B cell (primary cell): ENCODE measurements around the gene GPD1. TPM values are rescaled to one million over a fixed set of nuclear protein-coding genes. Genes with fewer than 3 reads are reported as not detected.
"Not testable (repeated sequence)": the region's sequence is repeated elsewhere in the genome, so short reads cannot be mapped to it uniquely, and the experiment has no call there.

Experiments used
- ATAC-seq: fragments of 200-7000 bp; cut with Tn5 transposase; one replicate; pipeline ENCODE4 v1.10.0; 2021; ENCODE audit warnings: low read depth, mild to moderate bottlenecking, moderate number of reproducible peaks, moderate library complexity
- CTCF ChIA-PET: fragments of 350-600 bp; sonication (Branson Sonifier 250); formaldehyde crosslinking; loops from one replicate; lab custom pipeline; 2021; ENCODE audit warnings: antibody characterized with exemption, inconsistent platforms; lab: Charles Lee
- POLR2A ChIA-PET: fragments of 350-600 bp; sonication (Branson Sonifier 250); formaldehyde crosslinking; loops from one replicate; lab custom pipeline; 2021; ENCODE audit warnings: antibody characterized with exemption; lab: Charles Lee
- DNase-seq: peaks from one replicate; pipeline ENCODE4 v3.0.0; 2013
- H2AFZ ChIP-seq: 2 replicates; pipeline ENCODE4 v1.6.1; 2012; ENCODE audit warnings: mild to moderate bottlenecking, low read depth, low read length; ENCODE audit not compliant: insufficient read depth, poor library complexity, severe bottlenecking
- H3K27ac ChIP-seq, 2 donors: 1 replicate in 1 of 2; 2 replicates in 1 of 2; pipeline ENCODE4 v1.5.1; 2012 to 2013; ENCODE audit warnings: low read length in 2 of 2, mild to moderate bottlenecking in 2 of 2, moderate library complexity in 1 of 2
- H3K27me3 ChIP-seq, 4 experiments: fragments of 200-600 bp in 1 of 4; sonication (generic) in 1 of 4; replicated peaks in 1 of 4; 1 replicate in 2 of 4; 2 replicates in 2 of 4; pipeline versions ENCODE4 v1.6.1 to v1.7.0; 2013 to 2016; ENCODE audit warnings: low read length in 3 of 4, mild to moderate bottlenecking in 2 of 4, mixed read lengths in 1 of 4, moderate library complexity in 1 of 4; ENCODE audit not compliant: insufficient read depth in 4 of 4, control insufficient read depth in 3 of 4; ENCODE audit errors: control extremely low read depth in 1 of 4
- H3K36me3 ChIP-seq, 2 experiments: replicated peaks in 1 of 2; 1 replicate in 1 of 2; 2 replicates in 1 of 2; pipeline versions ENCODE4 v1.6.1 to v1.7.1; 2013; ENCODE audit warnings: low read length in 1 of 2; ENCODE audit not compliant: insufficient read depth in 2 of 2, control insufficient read depth in 1 of 2; ENCODE audit errors: control extremely low read depth in 1 of 2, extremely low read depth in 1 of 2
- H3K4me1 ChIP-seq, 2 donors: fragments of 200-600 bp in 1 of 2; sonication (generic) in 1 of 2; 1 replicate in 1 of 2; 2 replicates in 1 of 2; pipeline versions ENCODE4 v1.5.1 to v1.6.1; 2013 to 2017; ENCODE audit warnings: low read length in 2 of 2; ENCODE audit not compliant: control insufficient read depth in 2 of 2, insufficient read depth in 2 of 2
- H3K4me2 ChIP-seq: replicated peaks from 2 replicates; pipeline ENCODE3; 2012; ENCODE audit warnings: mild to moderate bottlenecking, low read depth, low read length; ENCODE audit not compliant: poor library complexity, severe bottlenecking
- H3K4me3 ChIP-seq, 5 experiments: fragments of 200-600 bp in 1 of 5; sonication (generic) in 1 of 5; 1 replicate in 3 of 5; 2 replicates in 2 of 5; pipeline versions ENCODE4 v1.5.1 to v1.7.0; 2011 to 2016; ENCODE audit warnings: low read length in 4 of 5, mild to moderate bottlenecking in 4 of 5, low read depth in 2 of 5, control low read depth in 1 of 5, moderate library complexity in 1 of 5; ENCODE audit not compliant: insufficient read depth in 1 of 5; ENCODE audit errors: control extremely low read depth in 1 of 5, extremely low read depth in 1 of 5
- H3K79me2 ChIP-seq: fragments of 200-600 bp; sonication (generic); one replicate; pipeline ENCODE4 v1.6.0; 2016; ENCODE audit warnings: low read length; ENCODE audit not compliant: control insufficient read depth, insufficient read depth
- H3K9ac ChIP-seq: fragments of 200-600 bp; sonication (generic); 2 replicates; pipeline ENCODE4 v1.6.1; 2017; ENCODE audit warnings: mild to moderate bottlenecking, low read length, moderate library complexity
- H3K9me3 ChIP-seq, 3 donors: one replicate each; pipeline versions ENCODE4 v1.6.1 to v1.7.1; 2013; ENCODE audit warnings: low read length in 2 of 3; ENCODE audit not compliant: control insufficient read depth in 2 of 3, insufficient read depth in 1 of 3; ENCODE audit errors: control extremely low read depth in 1 of 3
- H4K20me1 ChIP-seq: 2 replicates; pipeline ENCODE4 v1.6.0; 2012; ENCODE audit warnings: mild to moderate bottlenecking, low read length; ENCODE audit not compliant: insufficient read depth, control insufficient read depth, poor library complexity, severe bottlenecking
- H3K27ac Mint-ChIP-seq: one replicate; pipeline ENCODE4 v1.8.0; 2021; ENCODE audit warnings: mixed read lengths
- H3K27me3 Mint-ChIP-seq: one replicate; pipeline ENCODE4 v1.8.0; 2021; ENCODE audit warnings: mixed read lengths
- H3K4me1 Mint-ChIP-seq: one replicate; pipeline ENCODE4 v1.8.0; 2021; ENCODE audit warnings: mixed read lengths
- H3K4me3 Mint-ChIP-seq: one replicate; pipeline ENCODE4 v1.8.0; 2021; ENCODE audit warnings: mixed read lengths
- H3K9me3 Mint-ChIP-seq: one replicate; pipeline ENCODE4 v1.8.0; 2022; ENCODE audit warnings: mixed read lengths; ENCODE audit not compliant: insufficient read depth
- EZH2 ChIP-seq: IDR thresholded peaks from 2 replicates; pipeline ENCODE4 v1.6.1; 2012; ENCODE audit warnings: borderline replicate concordance, low read depth, mild to moderate bottlenecking, moderate library complexity, low read length; ENCODE audit not compliant: insufficient read depth, poor library complexity, severe bottlenecking
- WGBS: methylation state at CpG from one replicate; pipeline ENCODE4 v1.1.5; 2013; ENCODE audit warnings: missing lambda C conversion rate; ENCODE audit not compliant: insufficient coverage; 5-methylcytosine and 5-hydroxymethylcytosine counted together
- intact Hi-C: fragments of 100-400 bp; cut with micrococcal nuclease; formaldehyde crosslinking; loops from one replicate; pipeline ENCODE4 v1.10.0; 2022
- polyA plus RNA-seq: library from polyadenylated mRNA; depleted of rRNA; stranded (reverse); fragments of >200 nt; gene quantifications from 2 replicates; pipeline ENCODE4 v1.2.3, GENCODE V29; 2012
- total RNA-seq, 2 donors: library from RNA; stranded (reverse); fragments of 120-200 nt in 1 of 2; gene quantifications; 1 replicate in 1 of 2; 2 replicates in 1 of 2; pipeline versions ENCODE4 v1.2.3 to v1.2.4, GENCODE V29; 2013 to 2022
- TF ChIP-seq, protein P1 (sequence below): fragments of 200-600 bp; IDR thresholded peaks from one replicate; pipeline ENCODE4 v1.8.0; 2022; ENCODE audit warnings: antibody characterized with exemption, mild to moderate bottlenecking

The GPD1 gene
- total and polyA plus RNA-seq, 2 donors (not counting 1 experiment from before 2014, with no cell fraction given) = 0.54 to 1.1 TPM

DNA sequence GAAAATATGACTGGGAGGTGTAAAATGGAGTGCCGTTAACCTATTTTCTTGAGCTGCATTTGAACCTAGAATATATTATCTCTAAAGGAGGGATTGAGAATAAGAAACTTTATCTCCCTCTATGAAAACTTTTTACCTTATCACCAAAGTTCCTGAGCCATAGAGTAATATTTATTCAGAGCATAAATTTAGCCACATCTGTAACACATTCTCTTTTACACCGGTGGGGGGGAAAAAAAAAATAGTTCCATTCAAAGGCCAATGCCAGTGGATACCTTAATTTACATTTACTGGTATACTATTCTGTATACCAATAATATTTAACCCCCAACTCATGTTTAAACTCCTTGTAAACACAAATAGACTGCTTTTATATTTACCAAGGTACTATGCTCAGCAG is 41.6 kb downstream of the GPD1 start:
- ATAC-seq = no peak
- H3K79me2 ChIP-seq = peaks cover 65% of the 10 kb centered on the region
- H3K4me3 ChIP-seq = no peak overlapping the region
- H2AFZ ChIP-seq = no peak overlapping the region
- H3K27ac ChIP-seq = no peak overlapping the region
- no peaks in the 10 kb centered on the region for H3K4me1 ChIP-seq
- no peak overlapping the region for H3K4me3 Mint-ChIP-seq
- H3K27me3 ChIP-seq = no peaks in the 10 kb centered on the region
- CTCF ChIA-PET = interaction anchor here (1.1 to 1.4 kb wide), 2 partner anchors 15 to 30 kb away, joined by 3 read pairs; no protein-coding TSS in a partner anchor
- peaks cover 1 to 26% of the 10 kb centered on the region in 2 experiments for H3K36me3 ChIP-seq
- no peak overlapping the region for H3K4me2 ChIP-seq
- H3K9me3 Mint-ChIP-seq = no peaks in the 10 kb centered on the region
- H3K27me3 Mint-ChIP-seq = no peaks in the 10 kb centered on the region
- DNase-seq = no peak
- no peak overlapping the region for H3K27ac Mint-ChIP-seq
- POLR2A ChIA-PET = no interaction called here
- H3K9me3 ChIP-seq = no peaks in the 10 kb centered on the region
- intact Hi-C loops = no loop called here
- H3K4me1 Mint-ChIP-seq = peaks cover 2% of the 10 kb centered on the region
- TF ChIP-seq, protein P1, sequence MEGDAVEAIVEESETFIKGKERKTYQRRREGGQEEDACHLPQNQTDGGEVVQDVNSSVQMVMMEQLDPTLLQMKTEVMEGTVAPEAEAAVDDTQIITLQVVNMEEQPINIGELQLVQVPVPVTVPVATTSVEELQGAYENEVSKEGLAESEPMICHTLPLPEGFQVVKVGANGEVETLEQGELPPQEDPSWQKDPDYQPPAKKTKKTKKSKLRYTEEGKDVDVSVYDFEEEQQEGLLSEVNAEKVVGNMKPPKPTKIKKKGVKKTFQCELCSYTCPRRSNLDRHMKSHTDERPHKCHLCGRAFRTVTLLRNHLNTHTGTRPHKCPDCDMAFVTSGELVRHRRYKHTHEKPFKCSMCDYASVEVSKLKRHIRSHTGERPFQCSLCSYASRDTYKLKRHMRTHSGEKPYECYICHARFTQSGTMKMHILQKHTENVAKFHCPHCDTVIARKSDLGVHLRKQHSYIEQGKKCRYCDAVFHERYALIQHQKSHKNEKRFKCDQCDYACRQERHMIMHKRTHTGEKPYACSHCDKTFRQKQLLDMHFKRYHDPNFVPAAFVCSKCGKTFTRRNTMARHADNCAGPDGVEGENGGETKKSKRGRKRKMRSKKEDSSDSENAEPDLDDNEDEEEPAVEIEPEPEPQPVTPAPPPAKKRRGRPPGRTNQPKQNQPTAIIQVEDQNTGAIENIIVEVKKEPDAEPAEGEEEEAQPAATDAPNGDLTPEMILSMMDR = no peak
- TF ChIP-seq EZH2 = no peak
- WGBS = no CpG with 5 or more reads among the region's 2 CpGs
- H3K9ac ChIP-seq = no peak overlapping the region
- peaks cover 19% of the 10 kb centered on the region for H4K20me1 ChIP-seq

DNA sequence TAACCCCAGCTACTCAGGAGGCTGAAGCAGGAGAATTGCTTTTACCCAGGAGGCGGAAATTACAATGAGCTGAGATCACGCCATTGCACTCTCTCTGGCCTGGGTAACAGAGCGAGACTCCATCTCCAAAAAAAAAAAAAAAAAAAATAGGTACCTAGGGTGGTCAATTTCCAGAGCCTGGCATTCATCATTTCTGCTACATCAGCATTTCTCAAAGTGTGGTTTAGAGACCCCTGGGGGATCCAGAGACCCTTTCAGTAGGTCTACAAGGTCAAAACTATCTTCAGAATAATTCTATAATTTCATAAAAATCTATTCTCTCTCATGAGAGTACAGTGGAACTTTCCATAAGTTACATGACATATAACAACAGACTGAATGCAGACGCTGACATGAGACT is 43.5 kb downstream of the GPD1 start:
- no peak for TF ChIP-seq EZH2
- TF ChIP-seq, protein P1 = no peak
- no CpG with 5 or more reads among the region's 4 CpGs for WGBS
- no peaks in the 10 kb centered on the region for H3K4me1 ChIP-seq
- peaks cover 70% of the 10 kb centered on the region for H3K79me2 ChIP-seq
- H3K4me1 Mint-ChIP-seq = peaks cover 6% of the 10 kb centered on the region
- H3K27me3 ChIP-seq = no peaks in the 10 kb centered on the region
- H3K9me3 ChIP-seq = no peaks in the 10 kb centered on the region
- CTCF ChIA-PET = interaction anchor here (0.7 to 0.8 kb wide), 3 partner anchors 64 to 1332 kb away, joined by 3 to 6 read pairs (median 4); no protein-coding TSS in a partner anchor
- no peaks in the 10 kb centered on the region for H3K9me3 Mint-ChIP-seq
- peaks cover 32% of the 10 kb centered on the region for H4K20me1 ChIP-seq
- no peak overlapping the region for H3K4me3 ChIP-seq
- peaks cover 1 to 15% of the 10 kb centered on the region in 2 experiments for H3K36me3 ChIP-seq
- ATAC-seq (no peak), DNase-seq (no peak)
- H3K27me3 Mint-ChIP-seq = no peaks in the 10 kb centered on the region
- no peak overlapping the region for H2AFZ ChIP-seq
- H3K27ac Mint-ChIP-seq = no peak overlapping the region
- no peak overlapping the region for H3K9ac ChIP-seq
- no peak overlapping the region for H3K4me2 ChIP-seq
- intact Hi-C loops = no loop called here
- POLR2A ChIA-PET = interaction anchor here (0.7 kb wide), 2 partner anchors 37 to 101 kb away, joined by 3 to 5 read pairs; no protein-coding TSS in a partner anchor
- H3K27ac ChIP-seq = no peak overlapping the region
- no peak overlapping the region for H3K4me3 Mint-ChIP-seq

- H3K9me3 ChIP-seq, H3K4me1 Mint-ChIP-seq, H3K4me3 Mint-ChIP-seq, H3K27me3 Mint-ChIP-seq, ATAC-seq, intact Hi-C loops, POLR2A ChIA-PET, H3K27me3 ChIP-seq, H2AFZ ChIP-seq, DNase-seq, H3K27ac Mint-ChIP-seq, H3K9ac ChIP-seq, H3K36me3 ChIP-seq, H3K9me3 Mint-ChIP-seq, H3K27ac ChIP-seq, H3K4me3 ChIP-seq, H3K4me2 ChIP-seq, H3K4me1 ChIP-seq: not testable (repeated sequence)
- H3K79me2 ChIP-seq = peaks cover 63% of the 10 kb centered on the region
- CTCF ChIA-PET = interaction anchor here (0.7 kb wide), 1 partner anchor 82 kb away, joined by 6 read pairs; no protein-coding TSS in a partner anchor
- peaks cover 30% of the 10 kb centered on the region for H4K20me1 ChIP-seq
- 95% methylated on average over 6 of the region's 6 CpGs for WGBS
These were observed 44.2 kb downstream of the GPD1 start for GRCh38 chr12:50148011-50148410.
